ENCODE data around the gene CTBP2.

The CTBP2 gene

DNA sequence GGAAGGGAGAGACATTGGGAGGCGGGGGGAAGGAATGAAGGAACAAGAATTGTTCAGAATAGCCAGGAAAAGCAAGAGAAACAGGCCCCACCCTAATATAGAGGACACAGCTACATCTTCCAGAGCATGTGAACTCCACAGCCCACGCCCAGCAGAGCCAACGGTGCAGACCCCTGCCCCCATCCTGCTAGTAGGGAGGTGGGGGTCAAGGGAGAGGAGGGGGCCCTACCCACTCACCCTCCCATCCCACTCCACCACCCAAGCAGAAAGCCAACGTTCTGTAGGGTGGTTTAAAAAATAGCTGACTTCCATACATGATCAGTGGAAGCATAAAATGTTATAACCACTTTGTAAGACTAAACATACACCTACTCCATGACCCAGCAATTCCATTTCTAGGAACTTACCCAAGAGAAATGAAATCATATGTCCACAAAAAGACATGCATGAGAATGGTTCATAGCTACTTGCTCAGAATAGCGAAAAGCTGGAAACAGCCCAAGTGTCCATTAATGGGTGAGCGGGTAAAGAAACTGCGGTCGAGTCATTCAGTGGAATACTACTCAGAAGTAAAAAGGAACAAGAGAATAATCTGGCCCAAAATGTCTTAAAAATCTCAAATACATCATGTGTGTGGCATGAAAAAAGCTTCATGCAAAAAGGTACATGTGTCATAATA lies 31.8 kb downstream of the CTBP2 start:
- Histone ChIP-seq H2AFZ (ENCODE audit: low read depth, low read length) (no peak overlapping the region), H3K4me3 (ENCODE audit: low read length) (no peak overlapping the region), H3K36me3 (ENCODE audit: insufficient read depth, low read length) (peaks cover 46% of the 10 kb centered on the region), H3K27me3 (ENCODE audit: insufficient read depth, low read length) (no peaks in the 10 kb centered on the region), H3K4me1 (ENCODE audit: insufficient read depth, low read length) (peaks cover 3% of the 10 kb centered on the region), H3K9me3 (ENCODE audit: low read length) (peaks cover 11% of the 10 kb centered on the region)

DNA sequence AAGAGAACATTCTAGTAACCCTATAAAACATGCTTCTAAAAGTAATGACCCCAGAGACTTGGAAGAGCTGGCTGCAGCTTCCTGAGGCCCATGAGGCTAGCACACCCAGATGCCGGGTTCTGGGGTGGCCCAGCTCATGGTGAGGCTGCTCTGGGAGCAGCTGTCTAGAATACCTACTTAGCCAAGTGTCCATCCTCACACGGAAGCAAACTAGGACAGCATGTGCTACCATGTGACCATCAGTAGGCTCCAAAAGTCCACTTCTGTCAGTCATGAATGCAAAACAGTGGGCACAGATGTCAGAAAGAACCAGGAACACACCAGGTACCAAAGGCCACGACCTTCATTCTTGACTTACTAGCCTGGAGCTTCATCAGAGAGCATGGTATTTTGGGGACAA lies 32.4 kb downstream of the CTBP2 start:
- H3K4me3 ChIP-seq (ENCODE audit: low read length), result no peak overlapping the region
- no peaks in the 10 kb centered on the region for H3K27me3 ChIP-seq (ENCODE audit: insufficient read depth, low read length)
- H3K9me3 ChIP-seq (ENCODE audit: low read length), result peaks cover 11% of the 10 kb centered on the region
- no peak overlapping the region for H2AFZ ChIP-seq (ENCODE audit: low read depth, low read length)
- peaks cover 3% of the 10 kb centered on the region for H3K4me1 ChIP-seq (ENCODE audit: insufficient read depth, low read length)
- H3K36me3 ChIP-seq (ENCODE audit: insufficient read depth, low read length), result peaks cover 43% of the 10 kb centered on the region

DNA sequence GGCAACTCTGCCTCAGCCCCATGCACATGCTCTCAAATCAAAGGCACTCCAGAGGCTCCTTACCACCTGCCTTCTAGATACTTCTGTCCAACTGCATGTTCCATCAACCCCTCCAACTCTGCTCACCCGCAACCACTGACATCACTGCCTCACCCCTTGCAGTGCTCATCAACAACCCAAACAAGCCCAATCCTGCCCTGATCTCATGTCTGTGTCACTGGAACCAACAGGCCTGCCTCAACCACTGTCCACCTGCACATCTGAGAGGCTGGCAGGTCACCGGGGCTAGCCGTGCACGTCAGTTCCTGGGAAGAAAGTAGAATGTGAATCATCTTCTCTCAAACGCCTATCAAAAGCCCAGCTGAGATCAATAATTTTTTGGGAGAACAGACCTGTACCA lies 33.3 kb downstream of the CTBP2 start:
- H3K4me1 ChIP-seq (ENCODE audit: insufficient read depth, low read length), result peaks cover 3% of the 10 kb centered on the region
- H2AFZ ChIP-seq (ENCODE audit: low read depth, low read length), result no peak overlapping the region
- no peak overlapping the region for H3K4me3 ChIP-seq (ENCODE audit: low read length)
- peaks cover 48% of the 10 kb centered on the region for H3K36me3 ChIP-seq (ENCODE audit: insufficient read depth, low read length)
- H3K9me3 ChIP-seq (ENCODE audit: low read length), result peaks cover 11% of the 10 kb centered on the region
- no peaks in the 10 kb centered on the region for H3K27me3 ChIP-seq (ENCODE audit: insufficient read depth, low read length)

DNA sequence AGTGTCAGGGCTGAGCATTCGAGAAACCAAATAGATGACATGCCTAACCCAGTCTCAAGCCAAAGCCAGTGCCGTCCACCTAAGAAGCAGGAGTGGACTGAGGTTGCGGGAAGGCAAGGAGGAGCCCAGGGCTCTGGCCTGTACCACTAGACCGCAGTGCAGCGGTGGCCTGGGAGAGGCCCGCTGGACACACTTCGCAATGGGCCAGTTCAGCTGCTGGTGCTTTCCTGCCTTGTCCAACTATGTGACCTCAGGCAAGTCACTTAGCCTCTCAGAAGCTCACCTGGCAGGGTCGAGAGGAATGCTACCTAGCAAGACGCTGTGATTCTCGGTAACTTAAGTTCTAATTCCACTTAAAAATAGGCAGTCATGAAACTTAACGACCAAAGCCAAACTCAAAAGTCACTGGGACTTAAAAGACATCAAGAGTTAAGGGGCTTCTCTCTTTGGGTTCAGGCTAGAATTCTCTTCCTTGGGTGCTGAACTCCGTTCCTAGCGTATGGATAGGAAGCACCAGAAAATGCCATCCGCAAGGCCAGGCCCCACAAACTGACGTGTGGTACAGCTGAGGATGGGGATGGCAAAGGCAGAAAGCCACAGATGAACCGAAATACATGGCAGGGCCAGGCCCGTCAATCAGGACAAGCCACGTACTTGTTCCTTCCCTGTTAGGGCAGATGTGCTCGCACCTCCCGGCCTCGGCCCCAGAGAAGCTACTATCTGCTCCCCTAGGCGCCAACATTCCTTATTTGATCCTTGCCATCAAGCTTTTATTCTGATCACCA lies 34.2 kb downstream of the CTBP2 start:
- peaks cover 49% of the 10 kb centered on the region for H3K36me3 ChIP-seq (ENCODE audit: insufficient read depth, low read length)
- no peak overlapping the region for H2AFZ ChIP-seq (ENCODE audit: low read depth, low read length)
- H3K4me3 ChIP-seq (ENCODE audit: low read length), result no peak overlapping the region
- H3K9me3 ChIP-seq (ENCODE audit: low read length), result peaks cover 4% of the 10 kb centered on the region
- H3K27me3 ChIP-seq (ENCODE audit: insufficient read depth, low read length), result no peaks in the 10 kb centered on the region
- peaks cover 3% of the 10 kb centered on the region for H3K4me1 ChIP-seq (ENCODE audit: insufficient read depth, low read length)

DNA sequence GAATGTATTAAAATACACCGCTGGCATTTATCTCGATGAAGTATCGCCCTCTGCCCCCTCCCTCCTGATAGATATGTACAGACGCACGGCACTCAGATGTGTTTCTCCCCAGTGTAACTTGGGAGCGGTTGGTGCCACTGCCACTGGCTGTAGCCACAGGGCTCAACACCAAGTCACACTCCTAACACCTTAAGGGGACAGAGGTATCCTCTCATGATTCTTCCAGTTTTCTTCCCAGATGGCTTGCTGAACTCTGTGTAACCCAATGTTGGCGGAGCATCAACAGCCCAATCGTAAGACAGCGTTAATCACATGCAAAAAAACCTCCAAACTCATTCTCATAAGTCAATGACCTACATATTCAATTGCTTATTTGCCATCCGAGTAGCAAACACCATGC lies 35.5 kb downstream of the CTBP2 start:
- Histone ChIP-seq H2AFZ (ENCODE audit: low read depth, low read length) (no peak overlapping the region), H3K4me3 (ENCODE audit: low read length) (no peak overlapping the region), H3K36me3 (ENCODE audit: insufficient read depth, low read length) (peaks cover 42% of the 10 kb centered on the region)

DNA sequence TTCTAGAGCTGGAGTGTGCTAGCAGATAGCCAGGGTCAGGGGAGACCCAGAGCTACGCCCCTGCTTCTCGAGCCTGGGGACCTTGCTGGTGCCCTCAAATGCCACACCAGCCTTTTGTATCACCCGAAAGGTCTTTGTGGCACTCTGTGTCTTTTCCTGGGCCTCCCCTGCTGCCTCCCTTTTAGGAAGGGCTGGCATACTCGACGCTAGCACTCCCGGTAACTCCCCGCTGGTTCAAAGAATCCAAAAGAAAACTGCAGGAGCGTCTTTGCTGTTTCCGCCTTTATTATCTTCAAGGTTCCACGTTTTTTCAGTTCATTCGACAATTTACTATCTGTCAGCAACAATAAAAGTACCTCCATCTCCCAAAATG lies 36.3 kb downstream of the CTBP2 start:
- Histone ChIP-seq H3K4me3 (ENCODE audit: low read length) (no peak overlapping the region), H3K36me3 (ENCODE audit: insufficient read depth, low read length) (peaks cover 35% of the 10 kb centered on the region), H3K4me1 (ENCODE audit: insufficient read depth, low read length) (peaks cover 3% of the 10 kb centered on the region), H3K27me3 (ENCODE audit: insufficient read depth, low read length) (no peaks in the 10 kb centered on the region), H2AFZ (ENCODE audit: low read depth, low read length) (no peak overlapping the region), H3K9me3 (ENCODE audit: low read length) (no peaks in the 10 kb centered on the region)

More for the DNA sequence above, 35.5 kb downstream of the CTBP2 start:
- H3K27me3 ChIP-seq (ENCODE audit: insufficient read depth, low read length), result no peaks in the 10 kb centered on the region
- H3K9me3 ChIP-seq (ENCODE audit: low read length), result no peaks in the 10 kb centered on the region
- H3K4me1 ChIP-seq (ENCODE audit: insufficient read depth, low read length), result peaks cover 3% of the 10 kb centered on the region

DNA sequence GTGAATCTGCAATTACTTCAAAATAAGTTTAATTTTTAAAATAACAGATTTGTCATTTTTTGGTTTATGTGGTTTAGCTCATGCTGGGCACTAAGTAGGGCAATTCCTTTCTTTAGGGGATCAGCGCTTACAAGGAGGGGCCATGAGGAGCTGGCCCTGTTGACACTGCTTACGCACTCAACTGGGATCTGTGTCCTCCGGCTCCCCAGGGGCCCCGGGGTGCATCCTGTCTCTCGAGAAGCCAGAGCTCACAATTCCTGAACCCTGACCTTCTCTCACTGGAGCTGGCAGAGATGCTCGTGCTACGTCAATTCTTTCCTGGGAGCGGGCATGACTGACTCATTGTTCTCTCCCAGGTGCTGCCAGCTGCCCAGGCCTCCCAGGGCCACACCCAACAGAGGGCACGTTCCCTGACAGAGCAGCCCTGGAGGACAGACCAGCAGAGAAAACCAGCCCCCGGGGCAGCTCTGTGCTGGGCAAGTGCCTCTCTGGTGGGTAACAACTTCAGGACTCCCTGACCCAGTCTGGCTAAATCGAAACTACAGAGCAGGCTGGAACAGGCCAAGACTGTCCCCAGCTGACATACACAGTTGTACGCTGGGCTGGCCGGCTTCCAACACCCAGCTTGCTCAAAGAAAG lies 36.8 kb downstream of the CTBP2 start:
- Histone ChIP-seq H3K36me3 (ENCODE audit: insufficient read depth, low read length) (peaks cover 31% of the 10 kb centered on the region), H3K9me3 (ENCODE audit: low read length) (no peaks in the 10 kb centered on the region), H3K4me3 (ENCODE audit: low read length) (no peak overlapping the region), H3K4me1 (ENCODE audit: insufficient read depth, low read length) (peaks cover 3% of the 10 kb centered on the region), H2AFZ (ENCODE audit: low read depth, low read length) (no peak overlapping the region), H3K27me3 (ENCODE audit: insufficient read depth, low read length) (no peaks in the 10 kb centered on the region)

DNA sequence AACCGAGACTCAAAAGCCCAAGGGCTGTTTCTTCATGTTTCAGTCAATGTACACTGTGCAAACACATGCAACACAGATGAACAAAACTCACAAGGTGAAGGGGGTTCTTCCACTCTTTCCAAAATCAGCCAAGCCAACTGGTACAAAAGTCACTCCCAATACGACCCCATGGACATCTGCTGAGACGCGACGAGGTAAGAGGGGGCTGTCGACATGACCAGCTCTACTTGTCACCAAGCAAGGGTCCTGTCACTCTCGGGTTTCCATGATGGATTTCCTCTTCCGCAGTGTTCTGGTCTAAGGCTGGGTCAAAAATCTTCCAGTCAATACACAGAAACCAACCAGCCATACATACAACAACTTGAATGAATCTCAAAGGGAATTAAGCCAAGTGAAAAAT lies 37.8 kb downstream of the CTBP2 start:
- H2AFZ ChIP-seq (ENCODE audit: low read depth, low read length), result no peak overlapping the region
- H3K9me3 ChIP-seq (ENCODE audit: low read length), result no peaks in the 10 kb centered on the region
- no peaks in the 10 kb centered on the region for H3K27me3 ChIP-seq (ENCODE audit: insufficient read depth, low read length)
- H3K36me3 ChIP-seq (ENCODE audit: insufficient read depth, low read length), result peaks cover 30% of the 10 kb centered on the region
- H3K4me3 ChIP-seq (ENCODE audit: low read length), result no peak overlapping the region
- H3K4me1 ChIP-seq (ENCODE audit: insufficient read depth, low read length), result peaks cover 3% of the 10 kb centered on the region

DNA sequence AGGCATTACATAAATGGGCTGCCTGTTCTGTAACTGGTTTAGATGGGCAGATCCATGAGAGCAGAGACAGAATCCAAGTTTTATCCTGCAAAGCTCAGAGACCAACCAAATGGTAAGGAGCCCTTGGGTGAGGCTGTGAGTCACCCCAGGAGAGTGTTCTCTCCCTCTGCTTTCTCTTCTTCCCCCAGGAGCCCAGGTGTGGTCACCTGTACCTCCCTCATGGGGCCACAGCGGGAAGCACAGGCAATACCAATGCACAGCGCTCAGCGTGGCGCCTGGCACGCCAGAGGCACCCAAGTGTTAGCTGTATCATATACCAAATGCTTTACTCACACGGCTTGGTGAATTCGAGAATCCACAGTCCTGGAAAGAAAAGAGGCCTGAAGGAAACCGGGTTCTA lies 39.4 kb downstream of the CTBP2 start:
- Histone ChIP-seq H3K9me3 (ENCODE audit: low read length) (no peaks in the 10 kb centered on the region), H3K4me1 (ENCODE audit: insufficient read depth, low read length) (peaks cover 3% of the 10 kb centered on the region), H3K36me3 (ENCODE audit: insufficient read depth, low read length) (peaks cover 29% of the 10 kb centered on the region), H2AFZ (ENCODE audit: low read depth, low read length) (no peak overlapping the region), H3K27me3 (ENCODE audit: insufficient read depth, low read length) (no peaks in the 10 kb centered on the region), H3K4me3 (ENCODE audit: low read length) (no peak overlapping the region)

DNA sequence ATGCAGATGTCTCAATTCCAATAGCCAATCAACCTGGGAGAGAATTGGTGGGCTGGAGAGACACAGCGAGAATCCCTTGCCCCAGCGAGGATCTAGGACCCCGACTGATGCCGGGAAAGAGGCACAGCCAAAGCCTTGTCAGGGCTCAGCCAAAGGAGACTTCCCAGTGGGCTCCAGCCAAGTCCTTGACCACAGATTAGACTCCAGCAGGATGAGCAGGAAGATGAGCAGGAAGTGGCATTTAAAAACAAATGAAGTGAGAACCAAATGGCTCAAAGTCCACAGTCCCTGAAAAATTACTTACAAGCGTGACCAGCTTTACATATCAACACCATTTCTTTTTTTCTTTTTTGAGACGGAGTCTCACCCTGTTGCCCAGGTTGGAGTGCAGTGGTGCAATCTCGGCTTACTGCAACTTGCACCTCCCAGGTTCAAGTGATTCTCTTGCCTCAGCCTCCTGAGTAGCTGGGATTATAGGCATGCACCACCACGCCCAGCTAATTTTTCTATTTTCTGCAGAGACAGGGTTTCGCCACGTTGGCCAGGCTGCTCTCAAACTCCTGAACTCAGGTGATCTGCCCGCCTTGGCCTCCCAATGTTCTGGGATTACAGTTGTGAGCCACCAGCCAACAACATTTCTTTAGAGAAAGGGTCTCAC lies 40.2 kb downstream of the CTBP2 start:
- no peaks in the 10 kb centered on the region for H3K27me3 ChIP-seq (ENCODE audit: insufficient read depth, low read length)
- H3K4me3 ChIP-seq (ENCODE audit: low read length), result no peak overlapping the region
- H3K36me3 ChIP-seq (ENCODE audit: insufficient read depth, low read length), result peaks cover 36% of the 10 kb centered on the region
- H3K9me3 ChIP-seq (ENCODE audit: low read length), result no peaks in the 10 kb centered on the region
- H2AFZ ChIP-seq (ENCODE audit: low read depth, low read length), result no peak overlapping the region
- H3K4me1 ChIP-seq (ENCODE audit: insufficient read depth, low read length), result no peaks in the 10 kb centered on the region

DNA sequence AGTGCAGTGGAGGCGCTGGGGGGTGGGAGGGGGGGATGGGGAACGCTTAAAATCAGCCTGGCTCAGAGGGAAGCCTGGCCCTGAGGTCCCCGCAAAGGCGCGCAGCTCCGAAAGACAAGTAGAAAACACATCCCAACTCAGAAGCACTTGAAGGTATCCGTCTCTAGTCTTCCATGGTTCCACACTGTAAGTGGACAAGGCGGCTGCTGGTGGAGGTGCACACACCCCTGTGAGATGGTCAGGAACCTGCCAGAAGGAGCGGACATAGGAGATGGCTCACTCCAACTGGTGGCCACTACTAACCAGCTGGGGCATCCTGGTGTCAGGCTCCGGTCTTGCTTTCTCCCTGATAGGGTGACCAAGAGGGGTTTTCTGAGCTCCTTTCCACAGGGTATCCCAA lies 41.7 kb downstream of the CTBP2 start:
- Histone ChIP-seq H2AFZ (ENCODE audit: low read depth, low read length) (no peak overlapping the region), H3K27me3 (ENCODE audit: insufficient read depth, low read length) (no peaks in the 10 kb centered on the region), H3K9me3 (ENCODE audit: low read length) (no peaks in the 10 kb centered on the region), H3K36me3 (ENCODE audit: insufficient read depth, low read length) (peaks cover 33% of the 10 kb centered on the region), H3K4me3 (ENCODE audit: low read length) (no peak overlapping the region), H3K4me1 (ENCODE audit: insufficient read depth, low read length) (no peaks in the 10 kb centered on the region)

DNA sequence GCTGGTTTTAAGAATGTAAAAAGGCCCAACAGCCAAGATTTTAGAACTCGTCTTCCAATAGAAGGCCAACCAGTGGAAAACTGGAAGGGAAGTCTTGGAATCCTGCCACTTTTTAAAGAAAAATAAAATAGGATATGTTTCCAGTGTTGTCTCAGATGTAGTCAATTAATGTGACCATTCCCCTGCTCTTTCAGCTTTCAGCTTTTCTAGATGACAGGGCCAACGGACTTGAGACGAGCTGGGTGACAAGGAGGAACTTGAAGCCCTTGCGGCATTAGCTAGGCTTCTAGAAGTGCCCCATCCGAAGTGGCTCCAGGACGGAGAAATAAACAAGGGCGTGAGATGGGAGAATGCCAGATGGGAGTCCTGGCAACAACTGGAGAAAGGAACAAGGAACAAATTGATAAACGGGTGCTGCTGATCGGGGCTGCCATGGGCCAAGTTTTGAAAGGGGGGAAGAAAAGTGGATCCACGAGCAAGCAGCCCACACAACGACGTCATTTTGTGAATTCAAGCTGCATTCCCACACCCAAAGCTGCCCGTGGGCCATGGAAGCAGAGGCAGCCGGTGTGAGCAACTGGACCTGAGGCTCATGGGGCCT lies 42.3 kb downstream of the CTBP2 start:
- Histone ChIP-seq H3K4me3 (ENCODE audit: low read length) (no peak overlapping the region), H3K4me1 (ENCODE audit: insufficient read depth, low read length) (no peaks in the 10 kb centered on the region), H2AFZ (ENCODE audit: low read depth, low read length) (no peak overlapping the region), H3K36me3 (ENCODE audit: insufficient read depth, low read length) (peaks cover 30% of the 10 kb centered on the region), H3K9me3 (ENCODE audit: low read length) (no peaks in the 10 kb centered on the region), H3K27me3 (ENCODE audit: insufficient read depth, low read length) (no peaks in the 10 kb centered on the region)

Measured in neuron (in vitro differentiated cells).